Measurements from ENCODE around the gene TPSD1. TPM values are rescaled to one million over a fixed set of nuclear protein-coding genes. Genes with fewer than 3 reads are reported as not detected.

TPSD1 gene
- polyA plus RNA-seq, 1 of the 3 experiments (the other 2 are of a cell fraction), result not detected

- no peak overlapping the region for H3K27ac ChIP-seq (ENCODE audit: low read depth in 2 of 2, low read length in 1 of 2)
- WGBS (ENCODE audit: low lambda C conversion rate), result 28% methylated on average over 13 of the region's 29 CpGs
- no peak overlapping the region for H3K4me3 ChIP-seq (ENCODE audit: low read depth in 2 of 2, low read length in 1 of 2)
- H3F3A ChIP-seq (replicated peaks; ENCODE audit: insufficient read depth), result no peaks in the 10 kb centered on the region
- H3K9me3 ChIP-seq, result no peaks in the 10 kb centered on the region
- no peaks in the 10 kb centered on the region; a peak in 1 of 4 replicates for H3K4me1 ChIP-seq (ENCODE audit: control insufficient read depth in 1 of 2, insufficient read depth in 2 of 2, low read depth in 1 of 2, low read length in 1 of 2)
- no peak for TF ChIP-seq TCF12 (IDR thresholded peaks at IDR 0.05)
- TF ChIP-seq NRF1 (IDR thresholded peaks at IDR 0.05; ENCODE audit: low read depth, low read length), result no peak
- TF ChIP-seq FOXJ3 (CRISPR knock-in tag; IDR thresholded peaks at IDR 0.05), result no peak
- no peak for TF ChIP-seq PBX3 (IDR thresholded peaks at IDR 0.05)
- no peak for TF ChIP-seq TAF1 (IDR thresholded peaks at IDR 0.05; ENCODE audit: borderline replicate concordance, low read depth, low read length)
- TF ChIP-seq USF1 (IDR thresholded peaks at IDR 0.05; ENCODE audit: borderline replicate concordance, low read depth), result no peak
- DNase-seq, result no peak
- H3K9me2 ChIP-seq, result no peaks in the 10 kb centered on the region
- no peak overlapping the region for H3K4me2 ChIP-seq
- no peaks in the 10 kb centered on the region for H3K79me2 ChIP-seq (ENCODE audit: insufficient read depth)
- no peak overlapping the region for H3K9ac ChIP-seq
- no peaks in the 10 kb centered on the region for H4K20me1 ChIP-seq (ENCODE audit: insufficient read depth)
- ChIA-PET POLR2A (no interaction called here), CTCF (interaction anchor here (2.3 kb wide), 1 partner anchor 21 kb away, joined by 15 read pairs; no protein-coding TSS in a partner anchor)
- no peak overlapping the region for H2AFZ ChIP-seq (ENCODE audit: low read depth)
- H3K27me3 ChIP-seq (ENCODE audit: insufficient read depth), result peaks cover 86% of the 10 kb centered on the region
- no peaks in the 10 kb centered on the region for H3K36me3 ChIP-seq (replicated peaks in 1 of 2; ENCODE audit: control insufficient read depth in 1 of 2, insufficient read depth in 2 of 2, low read length in 1 of 2)
Measured at GRCh38 chr16:1279945-1280589, 24.2 kb downstream of the TPSD1 start.

GRCh38 chr16:1280783-1281182 lies 24.9 kb downstream of the TPSD1 start:
- DNase-seq, result no peak
- CTCF ChIA-PET, result interaction anchor here (2.3 kb wide), 1 partner anchor 20 kb away, joined by 15 read pairs; no protein-coding TSS in a partner anchor
- POLR2A ChIA-PET, result no interaction called here
- TF ChIP-seq CHD2 (IDR thresholded peaks at IDR 0.05; ENCODE audit: low read length, partially characterized antibody), result no peak
- TF ChIP-seq PBX3 (IDR thresholded peaks at IDR 0.05), result no peak
- no peak for TF ChIP-seq TEAD4 (IDR thresholded peaks at IDR 0.05; ENCODE audit: borderline replicate concordance, insufficient read depth)
- no peak for TF ChIP-seq EP300 (IDR thresholded peaks at IDR 0.05; ENCODE audit: borderline replicate concordance in 1 of 2, low read depth in 1 of 2, low read length in 1 of 2)
- no peak for TF ChIP-seq RCOR1 (IDR thresholded peaks at IDR 0.05; ENCODE audit: low read length)
- no peak for TF ChIP-seq JUND (IDR thresholded peaks at IDR 0.05)
- TF ChIP-seq SIN3A (IDR thresholded peaks at IDR 0.05; ENCODE audit: borderline replicate concordance, low read depth, low read length), result no peak
- TF ChIP-seq USF1 (IDR thresholded peaks at IDR 0.05; ENCODE audit: borderline replicate concordance, low read depth), result no peak
- TF ChIP-seq USF2 (IDR thresholded peaks at IDR 0.05; ENCODE audit: borderline replicate concordance, low read depth, low read length), result no peak
- no peak for TF ChIP-seq CTCF (IDR thresholded peaks at IDR 0.05)
- no peak for TF ChIP-seq YY1 (IDR thresholded peaks at IDR 0.05; ENCODE audit: low read depth)
- TF ChIP-seq FOXJ3 (CRISPR knock-in tag; IDR thresholded peaks at IDR 0.05), result no peak
- no peak for TF ChIP-seq NRF1 (IDR thresholded peaks at IDR 0.05; ENCODE audit: low read depth, low read length)
- TF ChIP-seq GATA2 (CRISPR knock-in tag; IDR thresholded peaks at IDR 0.05), result no peak
- TF ChIP-seq ELF1 (IDR thresholded peaks at IDR 0.05), result no peak
- TF ChIP-seq SMC3 (IDR thresholded peaks at IDR 0.05; ENCODE audit: low read depth, low read length), result no peak
- TF ChIP-seq NFIC (IDR thresholded peaks at IDR 0.05; ENCODE audit: borderline replicate concordance), result no peak
- TF ChIP-seq TAF1 (IDR thresholded peaks at IDR 0.05; ENCODE audit: borderline replicate concordance, low read depth, low read length), result no peak

More at GRCh38 chr16:1280783-1281182, 24.9 kb downstream of the TPSD1 start:
- no peaks in the 10 kb centered on the region for H3F3A ChIP-seq (replicated peaks; ENCODE audit: insufficient read depth)
- peaks cover 86% of the 10 kb centered on the region for H3K27me3 ChIP-seq (ENCODE audit: insufficient read depth)
- H3K36me3 ChIP-seq (replicated peaks in 1 of 2; ENCODE audit: control insufficient read depth in 1 of 2, insufficient read depth in 2 of 2, low read length in 1 of 2), result no peaks in the 10 kb centered on the region
- H2AFZ ChIP-seq (ENCODE audit: low read depth), result no peak overlapping the region
- 31% methylated on average over 8 of the region's 8 CpGs for WGBS (ENCODE audit: low lambda C conversion rate)
- H4K20me1 ChIP-seq (ENCODE audit: insufficient read depth), result no peaks in the 10 kb centered on the region
- H3K27ac ChIP-seq (ENCODE audit: low read depth in 2 of 2, low read length in 1 of 2), result no peak overlapping the region
- no peaks in the 10 kb centered on the region for H3K79me2 ChIP-seq (ENCODE audit: insufficient read depth)
- H3K4me1 ChIP-seq (ENCODE audit: control insufficient read depth in 1 of 2, insufficient read depth in 2 of 2, low read depth in 1 of 2, low read length in 1 of 2), result no peaks in the 10 kb centered on the region; a peak in 1 of 4 replicates
- no peak overlapping the region for H3K4me3 ChIP-seq (ENCODE audit: low read depth in 2 of 2, low read length in 1 of 2)
- no peaks in the 10 kb centered on the region for H3K9me3 ChIP-seq
- H3K9ac ChIP-seq, result no peak overlapping the region
- H3K9me2 ChIP-seq, result no peaks in the 10 kb centered on the region
- no peak overlapping the region for H3K4me2 ChIP-seq
